Cardiac fibroblast (primary cell): ENCODE measurements around the gene RBM33.

Experiments used
- DNase-seq, 2 donors: peaks; one replicate each; pipeline versions ENCODE4 v3.0.0 to v3.0.0-alpha.2; 2010; ENCODE audit warnings: low read depth in 2 of 2
- H3K4me3 ChIP-seq, 2 donors: replicated peaks in 1 of 2; 1 replicate in 1 of 2; 2 replicates in 1 of 2; pipeline ENCODE4 v1.5.1; 2011; ENCODE audit warnings: low read depth in 2 of 2, low read length in 2 of 2, mild to moderate bottlenecking in 2 of 2, moderate library complexity in 1 of 2
- CTCF ChIP-seq: IDR thresholded peaks from one replicate; pipeline ENCODE4 v1.5.1; 2011; ENCODE audit warnings: low read depth, mild to moderate bottlenecking, low read length, inconsistent platforms

Gene RBM33

DNA sequence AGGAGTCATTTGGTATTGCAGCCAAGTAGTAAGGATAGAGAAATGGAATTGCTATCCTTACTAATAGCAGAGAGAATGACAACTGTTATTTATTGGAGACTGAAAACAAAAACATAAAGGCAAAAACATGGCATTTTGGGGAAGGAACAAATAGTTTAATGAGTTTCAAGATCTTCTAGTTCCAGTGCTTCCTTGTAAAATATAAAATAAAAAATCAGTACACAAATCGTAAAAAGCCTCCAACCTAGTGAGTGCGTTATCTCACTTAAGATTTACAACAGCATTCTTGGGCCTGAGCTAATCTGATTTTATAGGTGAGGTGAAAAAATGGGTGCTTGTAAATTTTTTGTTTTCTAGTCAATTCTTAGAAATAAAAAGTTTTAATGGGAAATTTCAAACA, 3.3 kb downstream of the RBM33 start:
- TF ChIP-seq CTCF = no peak
- no peak for DNase-seq
- no peak overlapping the region for H3K4me3 ChIP-seq

GRCh38 chr7:155648752-155649339, 4.4 kb downstream of the RBM33 start:
- H3K4me3 ChIP-seq = no peak overlapping the region
- DNase-seq = no peak
- no peak for TF ChIP-seq CTCF

- H3K4me3 ChIP-seq = no peak overlapping the region
- DNase-seq = no peak
These were observed 5.1 kb downstream of the RBM33 start for GRCh38 chr7:155649588-155649987.

DNA sequence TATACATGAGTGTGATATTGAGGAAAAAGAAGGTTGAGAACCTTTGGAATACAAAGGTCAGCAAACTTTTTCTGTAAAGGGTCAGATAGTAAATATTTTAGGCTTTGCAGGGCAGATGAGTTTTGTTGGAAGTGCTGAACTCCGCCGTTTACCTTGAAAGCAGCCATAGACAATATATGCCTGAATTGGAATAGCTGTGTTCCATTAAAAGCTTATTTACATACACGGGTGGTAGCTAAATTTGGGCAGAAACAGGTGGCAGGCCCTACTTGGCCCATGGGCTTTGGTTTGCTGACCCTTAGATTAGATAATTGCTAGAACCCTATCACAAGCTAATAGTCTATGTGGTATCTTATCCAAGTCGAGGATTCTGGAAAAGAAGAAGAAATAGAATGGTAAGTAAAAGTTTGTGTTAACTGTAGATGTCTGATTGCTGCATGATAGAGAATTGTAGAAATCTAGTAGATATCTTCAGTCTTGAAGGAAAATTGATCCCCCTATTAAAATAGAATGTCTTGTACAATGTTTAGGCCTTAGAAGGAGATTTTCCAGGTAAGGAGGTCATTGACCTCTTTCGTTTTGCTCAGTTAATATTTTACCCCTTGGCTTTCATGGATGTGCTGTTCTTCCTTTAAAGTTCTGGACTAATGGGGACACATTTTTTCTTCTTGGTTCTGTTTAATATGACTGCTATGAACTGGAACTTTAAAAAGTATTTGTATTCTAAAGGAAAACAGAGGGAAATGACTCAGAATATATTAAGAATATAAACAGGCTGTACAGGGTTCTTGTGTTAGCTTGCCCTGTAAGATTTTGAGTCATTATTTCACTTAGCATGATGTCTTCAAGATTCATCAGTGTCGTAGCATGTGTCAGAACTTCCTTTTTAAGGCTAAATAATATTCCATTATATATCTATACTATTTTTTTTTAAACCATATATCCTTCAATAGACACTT, 8.0 kb downstream of the RBM33 start:
- TF ChIP-seq CTCF = no peak
- H3K4me3 ChIP-seq = no peak overlapping the region
- peak in 1 of 2 donors; percentile 66 for DNase-seq

More at GRCh38 chr7:155649588-155649987, 5.1 kb downstream of the RBM33 start:
- no peak for TF ChIP-seq CTCF

- H3K4me3 ChIP-seq = no peak overlapping the region
- TF ChIP-seq CTCF = no peak
These were observed 9.3 kb downstream of the RBM33 start for GRCh38 chr7:155653803-155654202.

DNA sequence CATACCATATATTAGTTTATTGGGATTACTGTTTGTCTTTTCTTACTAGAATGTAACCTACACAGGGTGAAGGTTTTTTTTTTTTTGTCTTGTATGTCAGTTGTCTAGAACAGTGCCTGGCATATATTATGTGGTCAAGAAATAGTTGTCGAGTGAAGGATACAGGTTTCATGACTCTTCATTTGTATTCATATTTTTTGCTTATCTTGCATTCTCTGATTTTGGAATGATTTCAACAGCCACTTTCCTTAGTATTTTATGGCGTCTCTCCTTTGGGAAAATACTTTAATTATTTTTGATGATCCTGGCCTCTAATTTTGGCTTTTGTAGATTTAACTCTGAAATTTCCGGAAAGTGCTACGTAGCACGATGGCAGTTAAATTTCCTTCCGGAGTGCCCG, 12.4 kb downstream of the RBM33 start:
- no peak for DNase-seq
- no peak for TF ChIP-seq CTCF
- H3K4me3 ChIP-seq = no peak overlapping the region

More at GRCh38 chr7:155653803-155654202, 9.3 kb downstream of the RBM33 start:
- peak; percentile 59 to 80 for DNase-seq
